ENCODE measurements around the gene RFX7.
A peak's percentile ranks its signal among the peaks of the same experiment; 100 is the strongest.

RFX7 gene

GRCh38 chr15:56208185-56208584 is 35.5 kb downstream of the RFX7 start:
- Histone ChIP-seq H3K4me1 (ENCODE audit: insufficient read depth, low read length) (peaks cover 39% of the 10 kb centered on the region), H3K79me2 (ENCODE audit: insufficient read depth, low read length) (peaks cover 100% of the 10 kb centered on the region), H3K4me2 (ENCODE audit: insufficient read depth, low read length) (peak overlapping the region; percentile 43), H3K36me3 (ENCODE audit: insufficient read depth, low read length) (peaks cover 16% of the 10 kb centered on the region; the same call in 1 of the 2 replicates), H3K9ac (ENCODE audit: low read depth, low read length) (peak overlapping the region; percentile 26; the same call in 1 of the 2 replicates), H3K27me3 (ENCODE audit: insufficient read depth, low read length, poor library complexity) (no peaks in the 10 kb centered on the region), H2AFZ (ENCODE audit: low read depth, low read length) (no peak overlapping the region), H3K27ac (ENCODE audit: low read length) (peak overlapping the region; percentile 75), H3K9me3 (ENCODE audit: insufficient read depth, low read length, severe bottlenecking) (peaks cover 3% of the 10 kb centered on the region), H3K4me3 (ENCODE audit: low read depth in 1 of 2, low read length in 2 of 2) (no peak overlapping the region), H4K20me1 (ENCODE audit: insufficient read depth, low read length) (peaks cover 24% of the 10 kb centered on the region; the same call in 1 of the 2 replicates)
- no peak for TF ChIP-seq EZH2 (IDR thresholded peaks at IDR 0.05; ENCODE audit: borderline replicate concordance, low read depth, low read length, severe bottlenecking)
- TF ChIP-seq, protein P1, sequence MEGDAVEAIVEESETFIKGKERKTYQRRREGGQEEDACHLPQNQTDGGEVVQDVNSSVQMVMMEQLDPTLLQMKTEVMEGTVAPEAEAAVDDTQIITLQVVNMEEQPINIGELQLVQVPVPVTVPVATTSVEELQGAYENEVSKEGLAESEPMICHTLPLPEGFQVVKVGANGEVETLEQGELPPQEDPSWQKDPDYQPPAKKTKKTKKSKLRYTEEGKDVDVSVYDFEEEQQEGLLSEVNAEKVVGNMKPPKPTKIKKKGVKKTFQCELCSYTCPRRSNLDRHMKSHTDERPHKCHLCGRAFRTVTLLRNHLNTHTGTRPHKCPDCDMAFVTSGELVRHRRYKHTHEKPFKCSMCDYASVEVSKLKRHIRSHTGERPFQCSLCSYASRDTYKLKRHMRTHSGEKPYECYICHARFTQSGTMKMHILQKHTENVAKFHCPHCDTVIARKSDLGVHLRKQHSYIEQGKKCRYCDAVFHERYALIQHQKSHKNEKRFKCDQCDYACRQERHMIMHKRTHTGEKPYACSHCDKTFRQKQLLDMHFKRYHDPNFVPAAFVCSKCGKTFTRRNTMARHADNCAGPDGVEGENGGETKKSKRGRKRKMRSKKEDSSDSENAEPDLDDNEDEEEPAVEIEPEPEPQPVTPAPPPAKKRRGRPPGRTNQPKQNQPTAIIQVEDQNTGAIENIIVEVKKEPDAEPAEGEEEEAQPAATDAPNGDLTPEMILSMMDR (IDR thresholded peaks at IDR 0.05; ENCODE audit: borderline replicate concordance, extremely low read depth, low read length, poor library complexity, severe bottlenecking): no peak
- DNase-seq: no peak
- ATAC-seq (ENCODE audit: insufficient read depth, low read depth): peak; percentile 31; the same call in 1 of the 3 replicates

- TF ChIP-seq, protein P1 (IDR thresholded peaks at IDR 0.05; ENCODE audit: borderline replicate concordance, extremely low read depth, low read length, poor library complexity, severe bottlenecking): no peak
- Histone ChIP-seq H3K27ac (ENCODE audit: low read length) (peak overlapping the region; percentile 75), H3K4me1 (ENCODE audit: insufficient read depth, low read length) (peaks cover 39% of the 10 kb centered on the region), H4K20me1 (ENCODE audit: insufficient read depth, low read length) (peaks cover 27% of the 10 kb centered on the region; the same call in 1 of the 2 replicates), H3K27me3 (ENCODE audit: insufficient read depth, low read length, poor library complexity) (no peaks in the 10 kb centered on the region), H3K9ac (ENCODE audit: low read depth, low read length) (peak overlapping the region; percentile 26; the same call in 1 of the 2 replicates), H2AFZ (ENCODE audit: low read depth, low read length) (no peak overlapping the region), H3K36me3 (ENCODE audit: insufficient read depth, low read length) (peaks cover 12% of the 10 kb centered on the region; the same call in 1 of the 2 replicates), H3K4me3 (ENCODE audit: low read depth in 1 of 2, low read length in 2 of 2) (0 out of 4 replicates have a peak overlapping the region, but pooled peaks of 1 of the 2 experiments have one; percentile 1), H3K4me2 (ENCODE audit: insufficient read depth, low read length) (peak overlapping the region; percentile 43), H3K9me3 (ENCODE audit: insufficient read depth, low read length, severe bottlenecking) (peaks cover 3% of the 10 kb centered on the region), H3K79me2 (ENCODE audit: insufficient read depth, low read length) (peaks cover 100% of the 10 kb centered on the region)
- ATAC-seq (ENCODE audit: insufficient read depth, low read depth) (peak; percentile 88), DNase-seq (peak; percentile 48)
These were observed 36.0 kb downstream of the RFX7 start for GRCh38 chr15:56207711-56208110.

GRCh38 chr15:56207092-56207491 is 36.6 kb downstream of the RFX7 start:
- no peak overlapping the region for H3K4me3 ChIP-seq (ENCODE audit: low read depth in 1 of 2, low read length in 2 of 2)
- H3K79me2 ChIP-seq (ENCODE audit: insufficient read depth, low read length): peaks cover 100% of the 10 kb centered on the region
- peak overlapping the region; percentile 75 for H3K27ac ChIP-seq (ENCODE audit: low read length)
- no peak overlapping the region for H3K9ac ChIP-seq (ENCODE audit: low read depth, low read length)
- H2AFZ ChIP-seq (ENCODE audit: low read depth, low read length): no peak overlapping the region
- H3K9me3 ChIP-seq (ENCODE audit: insufficient read depth, low read length, severe bottlenecking): peaks cover 3% of the 10 kb centered on the region
- peaks cover 39% of the 10 kb centered on the region for H3K4me1 ChIP-seq (ENCODE audit: insufficient read depth, low read length)
- H3K4me2 ChIP-seq (ENCODE audit: insufficient read depth, low read length): peak overlapping the region; percentile 43
- H3K36me3 ChIP-seq (ENCODE audit: insufficient read depth, low read length): peaks cover 13% of the 10 kb centered on the region; the same call in 1 of the 2 replicates
- TF ChIP-seq, protein P1 (IDR thresholded peaks at IDR 0.05; ENCODE audit: borderline replicate concordance, extremely low read depth, low read length, poor library complexity, severe bottlenecking): no peak
- TF ChIP-seq EZH2 (IDR thresholded peaks at IDR 0.05; ENCODE audit: borderline replicate concordance, low read depth, low read length, severe bottlenecking): no peak
- DNase-seq: no peak
- peak; percentile 30; the same call in 1 of the 3 replicates for ATAC-seq (ENCODE audit: insufficient read depth, low read depth)
- peaks cover 32% of the 10 kb centered on the region; the same call in 1 of the 2 replicates for H4K20me1 ChIP-seq (ENCODE audit: insufficient read depth, low read length)
- no peaks in the 10 kb centered on the region for H3K27me3 ChIP-seq (ENCODE audit: insufficient read depth, low read length, poor library complexity)

All from DND-41 (cell line).